Activated gamma-delta T cell treated with anti-CD3 and anti-CD28 coated beads, Interleukin-2, amount 50 U/mL, for 16 hours (primary cell): ENCODE measurements around the gene HAPLN1.

Experiments
- DNase-seq: peaks from one replicate; pipeline ENCODE4 v3.0.0-alpha.2; 2020; ENCODE audit warnings: low read depth

The HAPLN1 gene

DNA sequence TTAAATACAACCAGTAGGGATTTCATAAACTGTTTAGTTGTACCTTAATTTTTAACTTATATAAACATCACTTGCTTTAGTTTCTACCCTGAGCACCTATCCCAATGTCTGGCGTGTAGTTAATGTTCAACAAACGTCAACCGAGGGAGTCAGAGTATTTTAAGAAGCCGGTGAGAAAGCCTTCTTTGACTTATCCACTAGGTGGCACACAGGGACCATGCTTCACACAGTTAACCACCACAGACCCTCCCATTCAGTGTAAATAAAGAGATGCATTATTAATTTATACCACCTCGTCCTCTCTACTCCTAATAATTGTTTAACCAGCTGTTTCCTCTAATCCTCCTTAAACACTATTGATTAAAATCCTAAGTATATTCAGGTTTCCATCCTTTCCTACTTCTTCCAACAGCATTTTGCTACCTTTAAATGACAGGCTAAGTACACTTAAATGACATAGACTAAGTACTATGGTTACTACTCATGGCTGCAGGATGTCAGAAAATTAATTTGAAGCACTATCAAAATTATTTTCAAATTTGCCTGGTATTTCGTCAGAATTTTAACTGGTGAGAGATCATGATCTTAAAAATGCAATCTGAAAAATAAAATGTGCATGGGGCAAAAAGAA, 2.3 kb downstream of the HAPLN1 start:
- DNase-seq, result no peak

DNA sequence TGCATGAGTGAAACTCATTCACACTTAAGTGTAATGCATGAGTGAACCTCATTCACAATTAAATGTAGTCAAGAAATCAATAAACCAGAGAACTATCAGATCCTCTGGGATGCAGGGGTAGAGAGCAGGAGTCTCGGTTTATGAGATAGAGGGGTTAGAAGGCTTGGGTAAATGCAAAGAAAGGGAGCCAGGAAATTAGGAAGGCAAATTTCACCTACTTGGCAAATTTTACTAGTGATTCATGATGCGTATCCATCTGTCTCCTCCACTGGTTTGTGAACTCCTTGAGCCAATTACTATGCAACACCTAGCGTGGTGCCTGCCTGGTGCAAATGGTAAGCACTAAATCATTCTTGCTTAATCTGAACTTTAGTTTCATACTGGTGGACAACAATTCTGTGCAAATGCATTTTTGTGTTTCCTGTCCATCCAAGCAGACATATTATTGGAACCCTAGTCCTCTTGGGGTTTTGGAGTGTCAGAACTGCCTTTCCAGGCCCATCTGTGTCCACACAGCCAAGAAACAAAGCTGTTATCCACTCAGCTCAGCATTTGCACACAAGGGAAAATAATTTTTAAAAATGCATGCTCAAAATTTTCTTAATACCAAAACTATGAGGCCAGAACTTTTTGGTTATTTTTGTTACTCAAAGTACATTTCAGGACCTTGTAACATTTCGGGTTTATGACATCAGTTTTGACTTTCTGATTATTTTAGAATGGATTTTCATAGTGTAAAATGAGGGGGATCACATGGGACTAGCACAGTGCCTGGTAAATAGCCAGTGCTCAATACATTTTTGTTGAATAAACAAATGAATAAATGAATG, 5.2 kb downstream of the HAPLN1 start:
- no peak for DNase-seq

DNA sequence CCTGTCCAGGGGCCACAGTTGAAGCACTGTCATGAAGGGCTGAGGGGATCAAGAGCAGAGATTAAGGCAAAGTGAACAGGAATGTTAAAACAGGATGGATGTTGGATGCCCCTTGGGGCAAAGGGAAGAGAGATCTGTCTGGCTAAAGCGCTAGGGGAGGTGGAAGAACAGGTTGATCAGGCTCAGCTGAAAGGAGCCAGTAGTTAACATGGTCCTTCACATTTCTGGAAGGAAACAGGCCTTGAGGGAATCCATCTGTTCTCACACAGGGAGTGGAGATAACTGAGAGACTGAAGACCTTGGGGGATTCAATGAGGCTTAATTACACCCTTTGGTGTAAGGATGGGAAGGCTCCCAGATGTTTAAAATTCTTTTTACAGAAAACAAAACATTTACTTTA, 5.8 kb downstream of the HAPLN1 start:
- DNase-seq, result no peak

DNA sequence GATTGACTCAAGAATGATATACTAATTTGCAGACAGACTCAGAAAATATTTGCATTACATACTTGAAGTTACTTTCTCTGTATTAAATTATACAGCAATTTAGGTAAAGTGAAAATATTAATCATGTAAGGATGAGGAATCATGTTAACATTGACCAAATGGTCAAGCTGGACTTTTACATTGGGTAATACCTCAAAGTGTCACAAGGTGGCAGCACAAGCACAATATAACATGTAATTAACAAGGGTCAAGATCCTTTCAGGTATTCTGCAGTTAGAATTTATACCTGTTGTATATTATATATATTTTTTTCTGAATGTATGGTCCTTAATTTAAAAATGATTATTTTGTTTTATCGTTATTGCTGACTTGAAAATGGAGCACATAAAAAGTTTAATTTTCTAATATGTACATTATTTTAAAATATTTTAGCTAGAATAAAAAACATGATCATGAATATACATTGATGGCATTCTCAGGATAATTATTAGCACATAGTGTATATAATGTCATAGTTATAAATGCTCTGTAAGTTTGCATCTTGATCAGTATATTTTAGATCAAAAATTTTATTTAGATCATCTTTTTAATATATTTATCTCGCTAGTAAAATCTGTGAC, 8.6 kb downstream of the HAPLN1 start:
- DNase-seq, result no peak

DNA sequence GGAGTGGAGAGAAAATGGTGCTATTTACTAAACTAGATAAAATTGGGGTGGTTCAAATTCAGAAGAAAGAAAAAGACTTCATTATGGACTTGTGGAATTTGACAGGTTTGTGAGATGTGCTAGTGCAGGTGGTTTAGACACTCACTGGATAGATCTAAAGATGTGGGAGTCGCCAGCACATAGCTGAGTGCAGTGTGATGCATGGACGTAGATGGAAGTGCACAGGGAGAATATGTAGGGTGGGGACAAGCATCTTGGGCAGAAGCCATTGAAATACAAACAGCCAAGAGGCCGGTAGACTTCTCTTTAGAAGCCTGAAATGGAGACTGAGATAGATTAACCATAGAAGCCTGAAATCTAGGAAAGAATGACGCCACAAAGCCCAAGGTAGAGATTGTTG, 10.7 kb downstream of the HAPLN1 start:
- DNase-seq, result no peak

DNA sequence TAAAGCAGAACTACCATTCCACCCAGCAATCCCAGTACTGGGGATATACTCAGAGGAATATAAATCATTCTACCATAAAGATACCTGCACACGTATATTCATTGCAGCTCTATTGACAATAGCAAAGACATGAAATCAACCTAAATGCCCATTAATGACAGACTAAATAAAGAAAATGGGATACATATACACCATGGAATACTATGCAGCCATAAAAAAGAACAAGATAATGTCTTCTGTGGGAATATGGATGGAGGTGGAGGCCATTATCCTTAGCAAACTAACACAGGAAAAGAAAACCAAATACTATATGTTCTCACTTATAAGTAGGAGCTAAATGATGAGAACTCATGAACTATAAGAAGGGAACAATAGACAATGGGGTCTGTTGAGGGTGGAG, 12.5 kb downstream of the HAPLN1 start:
- DNase-seq, result no peak

DNA sequence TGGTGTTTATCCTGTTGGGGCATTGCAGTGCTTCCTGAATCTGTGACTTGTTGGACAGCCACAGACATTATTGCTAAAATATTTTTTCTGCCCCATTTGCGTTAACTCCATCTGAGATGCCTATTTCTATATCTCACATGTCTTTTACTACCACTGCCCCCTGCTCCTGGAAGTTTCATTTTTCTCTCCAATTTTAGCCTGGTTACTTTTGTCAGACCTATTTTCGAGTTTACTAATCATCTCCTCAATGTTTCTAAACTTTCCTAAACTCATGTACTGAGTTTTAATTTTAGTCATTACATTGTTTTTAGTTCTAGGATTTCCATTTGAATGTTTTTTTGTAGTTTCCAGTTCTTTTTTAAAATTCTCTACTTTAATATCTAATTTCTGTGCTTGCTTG, 17.6 kb downstream of the HAPLN1 start:
- no peak for DNase-seq

DNA sequence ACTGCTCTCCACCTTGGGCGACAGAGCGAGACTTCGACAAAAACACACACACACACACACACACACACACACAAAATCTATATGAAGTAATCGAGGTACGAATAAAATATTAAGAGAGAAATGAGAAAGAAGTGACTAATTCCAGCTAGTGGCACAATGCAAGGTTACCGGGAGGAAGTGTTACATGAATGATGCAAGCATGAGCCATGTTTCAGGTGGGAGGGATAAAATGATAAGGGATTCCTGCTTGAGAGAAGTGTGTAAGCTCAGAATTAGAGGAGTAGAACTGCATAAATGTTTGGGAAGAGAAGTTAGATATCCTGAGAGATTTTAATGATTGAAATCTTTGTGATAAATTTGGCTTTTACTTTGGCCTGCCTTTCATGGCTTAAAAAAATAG, 18.8 kb downstream of the HAPLN1 start:
- DNase-seq, result no peak

DNA sequence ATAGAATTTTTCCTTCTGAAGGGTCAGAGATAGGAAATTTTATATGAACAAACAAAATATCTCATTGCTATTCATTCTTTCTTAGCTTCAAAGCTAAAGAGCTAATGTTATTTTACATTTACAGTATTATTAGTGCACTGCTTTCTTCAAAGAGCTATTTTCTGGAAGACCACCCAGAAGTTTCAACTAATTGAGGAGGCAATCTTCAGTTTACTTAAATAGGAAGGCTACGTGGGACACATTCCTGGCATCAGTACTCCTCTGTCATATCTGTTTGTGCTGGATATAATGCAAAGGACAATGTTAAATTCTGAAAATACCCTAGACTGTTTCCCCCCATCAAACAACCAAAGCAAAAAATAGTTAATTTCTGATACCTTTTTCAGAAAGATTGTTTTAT, 30.8 kb downstream of the HAPLN1 start:
- no peak for DNase-seq

DNA sequence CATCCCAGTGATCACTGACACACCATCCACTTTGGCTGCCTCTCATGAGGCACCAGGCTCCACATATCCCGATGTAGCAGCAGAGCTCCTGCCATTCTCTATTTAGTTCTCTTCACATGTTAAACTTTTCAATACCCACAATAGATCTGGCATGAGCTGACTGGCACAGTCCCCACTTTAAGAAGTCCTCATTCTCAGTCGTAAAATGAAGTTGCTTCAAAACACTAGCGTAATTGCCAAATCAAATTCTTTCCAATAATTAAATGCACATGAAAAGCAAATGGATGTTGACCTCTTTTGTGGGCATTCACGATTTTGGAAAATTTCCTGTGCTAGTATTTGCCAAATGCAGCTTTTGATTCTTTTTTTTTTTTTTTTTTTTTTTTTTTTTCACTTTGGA, 32.4 kb downstream of the HAPLN1 start:
- DNase-seq, result no peak

DNA sequence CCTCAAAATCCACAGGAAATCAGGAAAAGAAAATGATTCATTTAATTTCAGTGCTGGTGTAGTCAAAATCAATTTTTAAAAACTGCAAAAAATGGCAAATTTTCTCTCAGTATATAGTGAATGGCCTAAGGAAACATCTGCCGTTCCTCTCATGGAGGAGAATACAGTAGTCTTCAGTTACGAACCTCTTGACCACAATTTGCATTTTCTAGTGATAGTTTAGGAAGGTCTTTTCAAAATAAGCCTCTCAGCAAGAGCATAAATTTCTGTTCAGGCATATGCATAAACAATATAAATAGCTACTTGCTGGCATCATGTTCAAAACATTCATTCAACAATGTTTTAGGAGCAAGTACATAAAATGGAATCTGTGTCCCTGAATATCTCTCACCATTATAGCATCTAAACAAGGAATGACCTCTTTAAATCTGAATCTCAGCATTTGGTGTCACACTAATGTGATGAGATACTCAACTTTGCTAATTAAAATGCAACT, 33.5 kb downstream of the HAPLN1 start:
- no peak for DNase-seq

DNA sequence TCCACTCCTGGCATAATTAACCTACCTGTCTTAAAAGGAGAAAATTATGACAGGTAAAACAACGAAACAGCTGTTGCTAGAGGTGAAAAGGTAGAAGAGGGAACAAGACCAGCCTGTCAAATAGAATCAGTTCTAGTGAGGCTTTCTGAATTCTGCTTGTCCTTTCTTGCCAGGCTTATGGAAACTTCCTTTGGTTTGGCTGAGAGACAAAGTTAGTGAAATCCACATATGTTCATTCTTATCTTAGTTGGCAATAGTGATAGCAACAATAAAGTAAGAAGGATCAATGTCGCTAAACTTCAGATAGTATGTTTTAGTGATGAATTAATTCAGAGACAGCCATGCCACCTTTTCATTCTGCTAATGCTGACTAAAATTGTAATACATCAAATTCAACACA, 34.4 kb downstream of the HAPLN1 start:
- no peak for DNase-seq

DNA sequence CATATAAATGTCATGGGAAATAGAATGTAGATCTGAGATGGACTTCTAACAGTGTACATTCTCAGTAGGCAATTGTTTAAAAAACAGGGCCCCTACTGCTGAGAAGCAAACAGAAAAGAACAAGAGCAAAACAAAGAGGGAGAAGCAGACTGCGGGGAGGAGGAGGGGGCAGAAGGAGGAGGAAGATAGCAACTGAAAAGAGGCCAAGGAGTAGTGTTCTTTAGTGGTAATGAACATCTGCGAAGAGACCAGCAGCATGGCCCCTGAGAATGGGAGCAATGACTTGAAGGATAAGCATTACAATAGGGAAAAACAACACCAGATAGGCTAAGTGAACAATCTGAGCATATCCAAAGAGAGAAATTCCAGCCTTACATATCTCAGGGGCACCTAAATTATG, 36.8 kb downstream of the HAPLN1 start:
- DNase-seq, result no peak

DNA sequence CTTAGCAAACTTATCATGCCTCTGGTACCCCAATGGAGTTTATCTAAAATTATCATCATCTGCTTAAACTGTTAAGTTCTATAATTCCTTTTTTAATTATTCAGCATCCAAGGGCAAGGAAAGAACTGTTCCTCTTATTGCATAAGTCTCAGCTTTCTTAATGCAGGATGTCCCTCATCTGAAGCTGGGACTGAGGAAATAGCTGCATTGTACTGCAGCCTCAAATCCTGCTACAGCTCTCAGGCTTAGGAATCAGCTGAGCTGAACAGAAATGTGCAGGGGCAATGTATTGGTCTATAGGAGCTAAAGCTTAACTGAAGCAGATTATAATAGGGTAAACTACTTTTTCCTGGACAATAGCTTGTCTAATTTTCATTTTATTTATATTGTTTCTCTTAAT, 48.0 kb downstream of the HAPLN1 start:
- no peak for DNase-seq

DNA sequence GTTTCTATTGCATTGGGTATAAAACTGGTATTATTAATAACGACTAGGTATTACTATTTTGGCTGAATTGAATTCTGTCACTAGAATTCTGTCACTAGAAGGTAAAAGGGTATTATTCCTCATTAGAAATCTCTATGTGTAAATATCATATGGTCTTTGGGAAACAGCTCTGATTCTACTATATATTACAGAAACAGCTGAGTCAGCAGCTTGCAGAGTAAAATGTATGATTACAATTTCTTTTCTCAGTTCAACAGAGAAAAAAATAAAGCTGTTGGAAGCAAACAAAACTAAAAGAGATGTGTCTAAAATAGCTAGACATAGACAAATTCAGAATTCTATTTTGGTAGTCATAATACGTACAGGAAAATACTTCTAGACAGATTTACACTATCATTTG, 48.5 kb downstream of the HAPLN1 start:
- no peak for DNase-seq

DNA sequence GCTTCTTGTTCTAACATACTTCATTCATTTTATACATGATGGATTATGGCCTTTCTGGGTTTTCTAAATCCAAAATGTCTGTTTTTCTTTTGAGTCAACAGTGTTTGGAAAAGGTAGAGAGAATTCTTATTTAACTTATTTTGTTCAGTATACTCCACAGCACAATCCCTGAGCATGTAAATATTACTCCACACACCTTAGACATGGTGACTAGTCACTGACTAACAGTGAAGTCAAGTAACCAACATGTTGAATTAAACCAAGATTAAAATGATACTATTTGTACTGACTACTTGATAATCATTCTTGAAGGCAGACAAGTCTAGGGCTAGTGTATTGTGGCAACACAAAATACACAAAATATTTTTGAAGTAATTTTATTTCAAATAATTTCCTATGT, 55.0 kb downstream of the HAPLN1 start:
- no peak for DNase-seq

DNA sequence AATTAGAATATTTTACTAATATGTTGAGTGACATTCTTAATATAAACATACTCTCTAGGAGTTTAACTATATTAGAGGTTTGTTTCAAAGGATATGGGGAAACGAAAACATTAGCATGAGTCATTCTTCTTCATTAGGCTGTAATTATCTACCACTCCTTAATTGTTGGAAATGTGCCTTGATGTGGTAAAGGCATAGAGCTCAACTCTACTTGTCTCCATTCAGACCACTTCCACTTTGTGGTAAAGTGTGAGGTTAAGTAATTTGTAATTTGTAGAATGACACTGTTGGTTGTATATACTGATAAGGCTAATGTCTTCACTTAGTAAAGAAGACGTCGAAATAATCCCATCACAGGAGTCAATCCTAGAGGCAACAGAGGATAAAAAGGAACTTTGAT, 58.1 kb downstream of the HAPLN1 start:
- DNase-seq, result no peak

DNA sequence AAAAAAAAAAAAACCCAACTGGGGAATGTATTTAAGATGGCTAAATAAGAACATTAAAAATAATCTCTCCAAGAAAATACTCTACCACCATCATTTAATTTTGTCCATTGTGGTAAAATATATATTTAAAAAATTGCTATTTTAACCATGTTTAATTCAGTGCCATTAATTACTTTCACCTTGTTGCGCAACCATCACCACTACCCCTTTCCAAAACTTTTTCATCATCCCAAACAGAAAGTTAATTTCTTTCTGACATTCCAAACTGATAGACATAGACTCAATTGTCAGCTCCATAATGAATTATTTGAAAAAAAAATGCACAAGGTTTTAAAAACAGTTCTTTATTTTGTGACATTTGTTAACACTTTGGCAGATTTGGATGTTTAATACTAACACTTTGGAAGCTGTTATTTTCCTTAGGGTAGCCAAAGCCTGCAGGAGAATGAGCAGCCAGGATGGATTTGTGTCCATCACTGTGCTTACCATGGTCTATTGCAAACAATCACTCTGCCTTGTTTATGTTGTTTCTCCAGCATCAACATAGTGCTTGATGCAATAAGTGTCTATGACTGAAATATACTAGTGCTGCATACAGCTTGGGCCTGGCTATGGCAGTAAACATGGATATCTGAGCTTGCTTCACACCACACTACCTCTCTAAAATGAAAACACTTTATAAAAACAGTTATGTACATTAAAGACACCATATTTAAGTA, 62.7 kb downstream of the HAPLN1 start:
- DNase-seq, result no peak

DNA sequence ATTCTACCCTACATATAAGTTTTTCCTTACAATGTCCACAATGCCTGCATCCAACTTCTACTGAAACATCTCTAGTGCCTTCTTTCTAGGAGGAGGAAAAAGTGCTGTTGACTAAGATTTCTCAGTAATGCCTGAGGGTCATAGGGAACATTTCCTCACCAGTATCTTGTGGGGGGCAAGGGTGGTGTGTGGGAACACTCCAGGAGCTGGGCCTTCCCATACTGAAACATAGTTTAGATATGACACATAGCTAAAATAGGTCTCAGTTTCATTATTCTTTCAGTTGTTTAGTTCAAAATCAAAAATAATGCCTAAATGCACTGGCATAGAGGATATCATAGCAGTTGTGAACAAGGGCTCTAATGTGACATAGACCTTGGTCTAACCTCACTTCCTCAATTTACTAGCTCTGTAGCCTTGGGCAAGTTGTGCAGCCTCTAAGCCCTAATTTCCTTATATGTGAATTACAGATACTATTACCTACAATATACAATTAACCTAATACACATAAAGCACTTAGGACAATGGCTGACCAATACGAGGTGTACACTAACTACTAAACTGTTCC, 66.1 kb downstream of the HAPLN1 start:
- no peak for DNase-seq

DNA sequence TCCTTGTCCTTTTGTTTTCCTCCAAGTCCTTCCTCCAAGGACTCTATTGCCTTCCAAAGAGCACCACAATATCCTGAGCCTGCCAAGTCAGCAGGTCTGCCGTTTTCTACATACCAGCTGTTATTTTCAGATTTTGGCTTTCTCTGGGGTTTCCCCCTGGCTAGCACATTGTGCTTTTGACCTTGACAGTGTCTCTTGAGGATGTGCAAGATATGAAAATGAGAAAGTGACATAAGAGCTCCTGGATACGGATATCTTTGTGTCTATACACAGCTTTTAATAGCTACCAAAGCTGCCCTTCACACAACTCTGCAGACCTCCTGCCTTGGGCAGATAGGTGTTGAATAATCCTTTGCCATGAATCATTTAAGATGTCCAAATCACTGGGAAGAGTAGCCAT, 67.0 kb downstream of the HAPLN1 start:
- no peak for DNase-seq

DNA sequence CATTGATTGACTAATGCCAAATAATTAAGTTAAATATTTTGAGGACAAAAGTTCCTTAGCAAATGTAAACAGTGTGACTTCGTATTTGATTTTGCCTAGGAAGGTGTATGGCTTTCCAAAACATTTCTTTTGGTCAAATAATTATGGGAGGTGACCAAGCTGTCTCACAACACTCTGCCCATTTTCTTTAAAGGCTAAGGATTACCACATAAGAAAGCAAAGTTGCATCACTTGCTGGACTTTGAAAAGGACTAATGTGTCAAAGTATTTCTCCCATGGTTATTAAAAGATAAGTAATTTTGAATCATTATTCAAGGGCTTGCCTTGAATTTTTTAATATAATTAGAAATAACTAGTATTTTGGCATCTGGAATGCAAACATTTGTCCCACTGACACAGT, 74.7 kb downstream of the HAPLN1 start:
- DNase-seq, result no peak

DNA sequence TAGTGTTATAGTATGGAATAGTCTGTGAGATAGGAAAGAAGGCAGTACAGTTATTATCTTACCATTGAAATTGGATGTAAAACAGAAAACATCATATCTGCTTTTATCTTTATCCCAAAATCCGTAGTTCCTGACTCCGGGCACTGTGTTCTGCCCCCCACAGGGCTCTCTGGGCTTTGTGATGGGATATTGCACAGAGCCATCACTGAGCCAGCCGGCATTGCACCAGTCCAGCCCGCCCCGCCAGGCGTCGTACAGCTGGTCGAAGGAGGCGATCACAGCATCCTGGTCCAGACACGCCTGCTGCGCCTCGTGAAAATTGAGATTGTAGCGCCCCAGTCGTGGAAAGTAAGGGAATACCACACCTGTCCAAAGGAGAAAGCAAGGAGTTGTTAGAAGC, 76.4 kb downstream of the HAPLN1 start:
- DNase-seq, result no peak
